Ureter (tissue), 1 donor: ENCODE measurements around the gene SLC24A4. TPM values are rescaled to one million over a fixed set of nuclear protein-coding genes. Genes with fewer than 3 reads are reported as not detected.
"Not testable (repeated sequence)": the region's sequence is repeated elsewhere in the genome, so short reads cannot be mapped to it uniquely, and the experiment has no call there.

Source experiments
- DNase-seq: peaks from one replicate; pipeline ENCODE4 v3.0.0-alpha.2; 2020; ENCODE audit warnings: low spot score
- total RNA-seq: library from RNA; stranded (reverse); gene quantifications from one replicate; pipeline ENCODE4 v1.2.4, GENCODE V29; 2023
- donor health status: DM: yes; HTN: yes; CAD: no.

The SLC24A4 gene
- total RNA-seq, 1 donor from 2014 or later: 0.75 TPM

- DNase-seq: no peak
Observed at GRCh38 chr14:92519246-92520101, 196.5 kb downstream of the SLC24A4 start.

- DNase-seq: no peak
Observed at GRCh38 chr14:92520102-92521057, 197.4 kb downstream of the SLC24A4 start.

- DNase-seq: no peak
Observed at GRCh38 chr14:92521058-92521415, 198.1 kb downstream of the SLC24A4 start.

GRCh38 chr14:92523752-92524151, 200.8 kb downstream of the SLC24A4 start:
- no peak for DNase-seq

GRCh38 chr14:92524602-92525185, 201.7 kb downstream of the SLC24A4 start:
- DNase-seq: no peak

- DNase-seq: no peak
Observed at GRCh38 chr14:92525322-92526095, 202.5 kb downstream of the SLC24A4 start.

GRCh38 chr14:92527721-92528120, 204.8 kb downstream of the SLC24A4 start:
- no peak for DNase-seq

- no peak for DNase-seq
Observed at GRCh38 chr14:92528486-92529100, 205.6 kb downstream of the SLC24A4 start.

GRCh38 chr14:92529903-92530302, 206.9 kb downstream of the SLC24A4 start:
- no peak for DNase-seq

GRCh38 chr14:92531106-92531873, 208.3 kb downstream of the SLC24A4 start:
- DNase-seq: peak; percentile 50

GRCh38 chr14:92532490-92533163, 209.7 kb downstream of the SLC24A4 start:
- DNase-seq: no peak

GRCh38 chr14:92534932-92535643, 212.1 kb downstream of the SLC24A4 start:
- no peak for DNase-seq

GRCh38 chr14:92536231-92536630, 213.3 kb downstream of the SLC24A4 start:
- not testable (repeated sequence) for DNase-seq

GRCh38 chr14:92538412-92538985, 215.5 kb downstream of the SLC24A4 start:
- DNase-seq: no peak

- DNase-seq: no peak
Observed at GRCh38 chr14:92539419-92539818, 216.5 kb downstream of the SLC24A4 start.

GRCh38 chr14:92539875-92540274, 216.9 kb downstream of the SLC24A4 start:
- no peak for DNase-seq

GRCh38 chr14:92540472-92541048, 217.6 kb downstream of the SLC24A4 start:
- DNase-seq: peak; percentile 93
